ENCODE measurements around the gene RAB27B.

RAB27B gene

DNA sequence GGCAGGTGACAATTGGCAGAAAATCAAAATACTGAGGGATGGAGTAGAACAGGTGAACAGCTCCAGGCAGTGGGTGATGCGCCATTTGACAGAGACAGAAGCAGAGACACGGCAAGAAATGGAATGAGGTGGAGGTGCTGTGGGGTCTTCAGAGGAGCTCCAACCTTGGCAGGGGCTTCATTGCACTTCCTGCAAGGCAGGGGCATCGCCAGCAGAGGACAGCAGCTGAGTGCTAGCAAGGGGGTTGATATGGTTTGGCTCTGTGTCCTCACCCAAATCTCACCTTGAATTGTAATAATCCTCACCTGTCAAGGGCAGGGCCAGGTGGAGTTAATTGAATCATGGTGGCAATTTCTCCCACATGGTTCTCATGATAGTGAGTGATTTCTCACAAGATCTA, 88.2 kb downstream of the RAB27B start:
- no peak for DNase-seq

DNA sequence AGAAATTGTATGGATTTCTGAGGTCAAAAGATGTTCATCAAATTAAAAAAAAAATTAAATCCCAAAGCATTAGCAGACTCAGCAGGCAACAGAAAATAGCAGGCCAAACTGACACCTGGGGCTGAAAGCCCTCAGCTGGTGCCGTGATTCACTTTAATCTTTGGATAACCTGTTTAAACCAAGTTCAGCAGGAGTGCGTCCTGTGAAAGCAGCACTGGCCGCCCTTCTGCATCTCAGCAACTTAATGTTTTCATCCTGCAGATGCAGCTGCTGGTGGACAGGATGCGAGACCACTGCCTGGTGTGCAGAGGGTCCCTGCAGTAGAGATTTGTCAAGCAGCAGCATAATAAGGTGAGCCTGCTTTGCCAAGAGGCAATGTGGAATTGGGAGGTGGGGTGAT, 89.8 kb downstream of the RAB27B start:
- DNase-seq = no peak

DNA sequence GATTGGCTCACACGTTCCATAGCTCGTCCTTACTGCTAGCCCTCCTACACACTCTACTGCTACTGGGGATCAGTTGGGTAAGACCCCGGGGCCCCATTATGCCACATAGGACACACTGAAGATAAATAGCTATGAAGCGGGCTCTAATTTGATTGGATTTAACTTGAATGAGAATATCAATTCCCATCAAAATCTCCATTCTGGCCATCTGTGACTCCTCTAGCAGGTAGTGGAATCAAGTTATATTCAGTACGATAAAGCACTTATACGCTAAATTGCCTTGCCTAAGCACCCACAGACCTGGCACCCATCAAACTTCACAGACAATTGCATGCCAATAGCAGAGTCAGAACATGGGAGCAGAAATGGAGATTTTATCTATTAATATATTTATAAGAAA, 91.1 kb downstream of the RAB27B start:
- no peak for DNase-seq

DNA sequence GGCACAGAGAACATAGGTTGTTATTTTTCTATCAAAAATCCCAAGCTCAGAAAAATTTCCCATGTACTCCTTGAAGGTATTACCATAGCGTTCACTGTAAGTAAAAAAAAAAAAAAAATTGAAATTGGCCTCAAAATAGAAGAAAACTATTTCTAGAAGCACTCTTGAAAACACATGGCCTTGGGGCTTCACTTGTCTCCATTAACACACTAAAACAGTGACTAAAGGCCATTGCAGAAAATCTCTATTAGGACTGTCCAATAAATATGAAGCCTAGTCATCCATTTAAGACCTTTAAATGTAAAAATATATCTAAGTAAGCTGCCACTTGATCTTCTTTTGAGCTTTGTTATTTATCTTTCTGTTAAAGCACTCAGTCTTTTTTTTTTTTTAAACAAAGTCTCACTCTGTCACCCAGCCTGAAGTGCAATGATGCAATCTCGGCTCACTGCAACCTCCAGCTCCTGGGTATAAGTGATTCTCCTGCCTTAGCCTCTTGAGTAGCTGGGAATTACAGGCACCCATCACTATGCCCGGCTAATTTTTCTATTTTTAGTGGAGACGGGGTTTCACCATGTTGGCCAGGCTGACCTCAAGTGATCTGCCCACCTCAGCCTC, 95.2 kb downstream of the RAB27B start:
- no peak for DNase-seq

DNA sequence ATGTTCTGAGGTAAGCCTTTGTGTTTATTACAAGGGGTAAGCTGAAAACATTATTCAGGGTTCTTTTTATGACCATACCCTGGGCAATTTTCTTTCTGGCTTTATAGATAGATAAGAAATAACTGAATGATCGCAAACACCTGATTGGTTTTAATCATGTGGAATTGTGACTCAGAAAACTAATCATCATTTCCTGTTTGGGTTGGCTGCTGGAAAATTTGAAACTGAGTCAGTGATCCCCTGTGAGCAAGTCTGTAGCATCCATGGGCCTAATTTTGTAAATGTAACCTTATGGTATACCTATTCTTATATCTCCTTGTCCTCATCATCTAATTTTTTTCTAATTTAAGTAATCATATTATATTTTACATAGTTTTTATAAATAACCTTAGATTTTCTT, 96.7 kb downstream of the RAB27B start:
- no peak for DNase-seq

DNA sequence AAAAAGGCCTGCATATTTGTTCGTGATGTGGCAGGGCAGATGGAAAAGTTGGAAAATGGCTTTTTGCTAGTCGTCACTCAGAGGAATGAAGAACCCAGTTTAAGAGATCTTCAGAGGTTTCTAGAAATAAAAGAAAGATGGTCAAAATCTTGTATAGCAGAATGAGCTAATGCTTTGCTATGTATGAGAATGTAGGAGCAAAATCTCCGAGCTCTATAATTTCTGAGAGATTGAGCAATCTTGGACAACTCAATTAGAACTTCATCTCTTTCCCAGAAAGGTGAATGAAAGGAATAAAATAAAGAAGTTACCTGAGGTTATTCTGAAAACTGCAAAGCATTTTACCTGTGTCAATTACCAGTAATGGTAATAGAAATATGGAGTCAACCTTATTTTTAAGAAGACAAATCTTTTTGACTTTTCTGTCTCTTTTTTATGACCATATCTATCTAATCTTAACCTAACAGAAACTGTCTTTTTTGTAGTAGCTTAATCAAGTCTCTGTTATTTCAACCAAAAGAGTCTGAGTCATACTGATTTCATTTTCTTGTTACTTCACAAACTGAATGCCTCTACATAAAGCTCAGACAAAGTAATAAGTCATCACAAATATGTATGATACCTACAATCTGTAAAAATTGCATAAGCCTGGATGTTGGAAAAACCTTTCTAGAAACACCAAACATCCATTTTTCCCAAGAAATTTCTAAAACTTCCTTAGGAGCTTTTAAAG, 98.5 kb downstream of the RAB27B start:
- no peak for DNase-seq

DNA sequence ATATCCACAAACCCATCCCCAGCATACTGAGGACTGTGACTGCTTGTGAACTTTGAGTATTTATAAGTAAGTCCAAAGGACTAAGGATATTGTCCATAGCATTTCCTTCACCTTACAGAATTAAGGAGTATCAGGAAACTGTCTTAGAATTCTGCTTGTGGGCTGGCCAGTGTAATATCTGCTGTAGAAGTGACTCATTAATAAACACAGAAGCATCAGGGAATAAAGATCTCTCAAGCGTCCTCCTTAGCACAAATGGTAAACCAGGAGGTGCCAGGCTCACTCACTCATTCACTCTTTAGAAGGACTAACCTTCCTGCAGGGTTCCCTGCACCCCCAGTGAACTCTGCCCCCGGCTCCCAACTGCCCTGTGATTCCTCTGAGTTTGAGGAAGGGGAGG, 100.0 kb downstream of the RAB27B start:
- no peak for DNase-seq

DNA sequence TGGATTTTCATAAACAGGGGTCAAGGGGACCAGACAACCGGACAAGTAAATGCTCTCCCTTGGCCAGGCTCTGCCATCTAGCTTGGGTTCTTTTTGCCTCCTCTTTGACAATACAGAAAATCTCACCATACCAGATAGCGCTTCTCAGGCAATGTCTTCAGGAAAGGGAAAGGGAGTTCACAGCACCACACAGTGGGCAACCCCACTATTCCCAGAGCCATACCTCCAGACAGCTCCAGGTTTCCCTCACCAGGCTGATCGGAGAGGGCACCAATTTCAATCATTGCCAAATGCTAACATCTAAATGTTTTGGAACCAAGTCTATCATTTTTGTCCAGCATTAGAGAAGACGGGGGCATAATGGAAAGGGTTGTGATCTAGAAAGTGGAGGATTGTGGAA, 102.9 kb downstream of the RAB27B start:
- no peak for DNase-seq

DNA sequence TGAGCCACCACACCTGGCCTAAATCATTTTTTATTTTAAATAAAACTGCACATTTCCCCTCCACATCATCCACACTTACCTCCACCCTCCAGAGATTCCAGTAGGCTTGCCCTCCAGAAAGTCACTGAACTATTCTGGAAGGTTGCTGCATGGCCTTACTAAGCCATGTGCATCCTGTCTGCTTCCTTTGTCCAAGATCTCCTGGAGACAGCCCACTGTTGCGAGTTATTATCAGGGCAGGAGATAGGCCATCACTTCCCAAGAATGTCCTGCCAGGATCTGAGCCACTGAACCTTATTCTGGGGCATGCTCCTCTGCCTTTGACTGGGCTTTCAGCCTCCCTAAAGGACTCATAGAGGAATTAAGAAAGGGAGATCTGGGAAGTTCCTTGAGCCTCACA, 104.2 kb downstream of the RAB27B start:
- no peak for DNase-seq

DNA sequence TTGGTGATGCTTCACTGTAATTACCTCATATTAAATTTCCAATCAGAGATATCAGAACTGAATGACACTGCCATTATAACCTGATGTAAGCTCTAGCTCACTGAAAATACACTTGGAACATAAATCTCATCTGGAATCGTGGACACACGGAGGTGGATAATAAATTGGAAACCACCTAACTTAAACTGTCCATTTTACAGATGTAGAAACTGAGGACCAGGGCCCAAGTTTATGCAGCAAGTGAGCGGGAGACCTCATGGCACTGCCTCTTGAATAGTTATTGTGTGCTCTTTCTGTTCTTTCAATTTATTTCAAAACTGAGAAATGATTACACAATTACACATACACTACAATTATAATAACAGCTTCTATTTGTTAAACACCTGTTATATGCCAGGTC, 110.2 kb downstream of the RAB27B start:
- DNase-seq = no peak

DNA sequence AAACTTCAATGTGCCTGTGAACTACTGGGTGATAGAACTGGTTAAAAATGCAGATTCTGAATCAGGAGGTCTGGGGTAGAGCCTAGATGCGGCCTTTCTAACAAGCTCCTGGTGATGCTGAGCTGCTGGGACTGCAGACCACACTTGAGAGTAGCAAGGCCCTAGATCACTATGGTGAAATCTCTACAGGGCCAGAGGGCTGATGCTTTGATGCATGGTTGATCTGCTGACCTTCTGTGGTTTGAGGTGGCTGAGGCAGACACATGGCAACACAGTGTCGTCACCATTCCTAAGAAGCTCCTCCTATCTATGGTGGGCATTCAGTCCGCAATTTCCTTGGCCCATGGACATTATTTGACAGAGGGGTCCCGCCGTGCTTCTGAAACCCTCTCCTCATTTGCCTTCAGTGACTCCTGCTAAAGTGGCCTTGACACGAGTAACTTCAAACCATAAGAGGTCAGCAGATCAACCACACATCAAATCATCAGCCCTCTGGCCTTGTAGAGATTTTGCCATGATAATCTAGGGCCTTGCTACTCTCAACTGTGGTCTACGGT, 111.2 kb downstream of the RAB27B start:
- no peak for DNase-seq

DNA sequence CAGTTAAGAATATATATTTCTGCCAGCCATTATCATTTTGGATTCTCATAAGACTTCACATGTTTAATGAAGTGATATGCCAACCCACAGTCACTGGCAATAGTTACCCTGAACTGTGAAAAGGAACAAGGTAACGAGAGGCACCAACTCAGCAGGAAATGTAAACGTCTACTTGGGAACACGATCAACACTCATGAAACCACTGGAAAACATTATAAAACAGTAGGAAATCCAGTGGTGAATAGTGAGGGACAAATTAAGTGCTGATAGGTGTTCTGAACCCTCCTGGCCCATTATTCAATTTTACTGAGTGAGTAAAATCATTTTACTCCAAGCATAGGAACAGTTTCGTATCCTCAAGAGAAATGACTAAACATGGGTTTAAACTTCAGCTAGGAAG, 113.9 kb downstream of the RAB27B start:
- no peak for DNase-seq

DNA sequence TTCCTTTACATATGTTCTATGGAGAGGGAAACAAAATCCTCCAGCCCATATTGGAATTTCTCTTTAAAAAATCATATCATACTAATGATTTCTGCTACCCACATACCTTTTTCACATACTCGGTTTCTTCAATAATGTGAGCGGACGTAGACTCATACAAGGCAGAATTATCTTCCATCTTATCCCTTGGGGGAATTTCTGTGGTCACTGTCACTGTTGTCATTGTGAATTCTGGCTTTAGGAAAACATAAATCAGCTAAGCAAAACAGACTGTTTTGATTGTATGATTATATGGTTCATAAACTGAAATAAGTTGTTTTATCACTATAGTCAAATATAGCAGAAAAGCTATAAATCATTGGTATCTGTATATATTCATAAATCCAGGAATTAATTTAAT, 114.3 kb downstream of the RAB27B start:
- DNase-seq = no peak

Measured in femur (tissue), 1 donor.